ENCODE results near the gene CHD2. TPM values are rescaled to one million over a fixed set of nuclear protein-coding genes. Genes with fewer than 3 reads are reported as not detected.

The CHD2 gene
- 167 TPM for total RNA-seq

DNA sequence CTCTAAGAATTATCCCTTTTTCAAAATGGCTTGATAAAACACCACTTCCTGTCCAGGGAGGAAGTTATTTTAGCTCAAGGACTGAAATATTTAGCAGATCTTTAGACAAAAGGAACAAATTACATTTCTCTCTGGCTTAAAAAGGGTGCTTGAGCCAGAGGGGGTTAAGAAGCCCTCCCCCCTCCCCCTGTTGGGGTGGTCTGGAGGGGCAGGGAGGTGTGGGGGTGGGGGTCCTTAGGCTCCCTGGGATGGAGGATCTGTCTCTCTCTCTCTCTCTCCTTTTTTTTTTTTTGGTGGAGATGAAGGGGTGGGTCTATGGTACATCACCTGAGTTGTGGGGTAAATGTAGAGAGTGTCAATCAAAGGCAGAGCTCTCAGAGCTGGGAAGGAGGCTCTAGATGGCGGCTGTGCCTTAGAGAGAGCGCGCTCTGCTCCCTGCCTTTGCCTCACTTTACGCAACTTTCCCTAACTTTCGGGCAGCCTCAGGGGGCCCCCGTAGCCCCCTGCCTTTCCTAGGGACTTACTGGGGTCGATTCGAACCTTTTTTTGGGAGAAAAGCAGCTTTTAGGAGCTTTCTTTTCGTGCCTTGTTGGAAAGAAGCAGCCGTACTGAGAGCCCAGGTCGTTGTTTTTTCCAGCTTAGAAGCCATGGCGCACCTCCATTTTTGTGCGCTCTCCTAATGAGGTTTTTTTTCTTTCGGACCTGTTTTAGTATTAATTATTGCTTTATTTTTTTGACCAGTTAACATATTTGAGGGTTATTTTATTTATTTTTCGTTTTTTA is at the start of gene CHD2:
Gene CHD2 (plus strand): TSS at position 377 of the 783 bp plus-strand sequence. CDS start 914 bp downstream, outside the sequence.

Other genes with a start within 250 kb of the CHD2 start
- 17.9 TPM for gene FAM174B, start 244.5 kb upstream of the CHD2 start, total RNA-seq
- 14.6 TPM for gene RGMA, start 188.9 kb downstream of the CHD2 start, total RNA-seq

Data from metanephros (tissue), 1 donor.